K562 (cell line): ENCODE data around the gene SEPTIN8. TPM values are rescaled to one million over a fixed set of nuclear protein-coding genes. Genes with fewer than 3 reads are reported as not detected.

Source experiments
- ATAC-seq: fragments of 200-7000 bp; cut with Tn5 transposase; 3 replicates; pipeline ENCODE4 v1.9.1; 2020; ENCODE audit warnings: moderate library complexity
- BruUV-seq: library from RNA; stranded (reverse); fragments of 400-500 nt; replicated peaks from 2 replicates; lab custom pipeline; 2021; lab: Mats Ljungman, UMichigan
- CTCF ChIA-PET: fragments of 300-600 bp; formaldehyde crosslinking; extraction: SDS; loops from one replicate; lab custom pipeline; 2021; ENCODE audit warnings: low intra/inter-chr PET ratio; lab: Yijun Ruan, JAX
- POLR2A ChIA-PET: fragments of 300-600, 350-650 bp; sonication (Branson Sonifier 250); formaldehyde crosslinking; extraction: SDS; loops from one replicate; lab custom pipeline; 2021; ENCODE audit warnings: antibody characterized with exemption, inconsistent platforms; lab: Yijun Ruan, JAX
- DNase-seq, 4 experiments: peaks; one replicate each; pipeline versions ENCODE4 v3.0.0 to v3.0.0-alpha.2; 2011 to 2018; ENCODE audit warnings: low spot score in 3 of 4, mixed read lengths in 3 of 4; ENCODE audit errors: extremely low read depth in 1 of 4
- FAIRE-seq: peaks from 2 replicates; lab custom pipeline; 2011; peaks lifted over from hg19 to GRCh38; lab: Jason Lieb, UNC
- H2AFZ ChIP-seq: 2 replicates; pipeline ENCODE4 v1.6.0; 2011; ENCODE audit warnings: low read depth, low read length, control low read depth, inconsistent platforms
- H3K27ac ChIP-seq: fragments of 200-600 bp; 3 replicates; pipeline ENCODE4 v1.8.0; 2011; ENCODE audit warnings: low read depth, mild to moderate bottlenecking, control low read depth, inconsistent platforms, low read length, moderate library complexity, mixed read lengths; ENCODE audit errors: extremely low read depth
- H3K27me3 ChIP-seq, 2 experiments: fragments of 300-600 bp in 1 of 2; 2 replicates in 1 of 2; 3 replicates in 1 of 2; pipeline versions ENCODE4 v1.6.0 to v1.8.0; 2011; ENCODE audit warnings: inconsistent platforms in 2 of 2, low read length in 2 of 2, mild to moderate bottlenecking in 1 of 2, mixed read lengths in 1 of 2, moderate library complexity in 1 of 2; ENCODE audit not compliant: control insufficient read depth in 2 of 2, insufficient read depth in 2 of 2
- H3K36me3 ChIP-seq: fragments of 300-600 bp; 3 replicates; pipeline ENCODE4 v1.8.0; 2011; ENCODE audit warnings: mild to moderate bottlenecking, low read length, inconsistent platforms; ENCODE audit not compliant: control insufficient read depth, insufficient read depth
- H3K4me1 ChIP-seq, 2 experiments: fragments of 200-600 bp in 1 of 2; replicated peaks in 1 of 2; 2 replicates in 1 of 2; 3 replicates in 1 of 2; pipeline versions ENCODE4 v1.5.1 to v1.8.0; 2011; ENCODE audit warnings: inconsistent platforms in 2 of 2, low read length in 2 of 2, mild to moderate bottlenecking in 1 of 2, mixed read lengths in 1 of 2, moderate library complexity in 1 of 2; ENCODE audit not compliant: control insufficient read depth in 2 of 2, insufficient read depth in 2 of 2
- H3K4me2 ChIP-seq: 2 replicates; pipeline ENCODE4 v1.6.1; 2011; ENCODE audit warnings: low read length, control low read depth, inconsistent platforms, mixed read lengths; ENCODE audit not compliant: insufficient read depth
- H3K4me3 ChIP-seq: fragments of 200-600 bp; sonication (generic), shearing (Covaris generic); 2 replicates; pipeline ENCODE4 v1.5.1; 2016; ENCODE audit warnings: control low read depth, inconsistent platforms
- H3K79me2 ChIP-seq: fragments of 200-600 bp; 3 replicates; pipeline ENCODE4 v1.8.0; 2011; ENCODE audit warnings: low read length, inconsistent platforms; ENCODE audit not compliant: control insufficient read depth, insufficient read depth
- H3K9ac ChIP-seq, 2 experiments: 2 replicates each; pipeline versions ENCODE4 v1.6.0 to v1.6.1; 2011; ENCODE audit warnings: low read depth in 2 of 2, low read length in 2 of 2, control low read depth in 1 of 2, inconsistent platforms in 1 of 2, mild to moderate bottlenecking in 1 of 2, mixed read lengths in 1 of 2; ENCODE audit not compliant: insufficient read depth in 1 of 2
- H3K9me1 ChIP-seq: one replicate; pipeline ENCODE4 v1.6.0; 2011; ENCODE audit warnings: inconsistent platforms, mild to moderate bottlenecking, low read length, moderate library complexity; ENCODE audit not compliant: control insufficient read depth, insufficient read depth
- H3K9me3 ChIP-seq: replicated peaks from 2 replicates; pipeline ENCODE4 v1.5.1; 2011; ENCODE audit warnings: low read depth, low read length, inconsistent platforms; ENCODE audit not compliant: control insufficient read depth, insufficient read depth
- H4K20me1 ChIP-seq: replicated peaks from 2 replicates; pipeline ENCODE4 v1.6.1; 2011; ENCODE audit warnings: low read length, inconsistent platforms, mixed read lengths; ENCODE audit not compliant: control insufficient read depth, insufficient read depth
- ELF2 ChIP-seq: fragments of 250-450 bp; sonication (Bioruptor Pico); IDR thresholded peaks from 2 replicates; pipeline ENCODE4 v1.5.0; 2021; ENCODE audit warnings: mild to moderate bottlenecking
- GATA2 ChIP-seq: sonication (generic); formaldehyde crosslinking; IDR thresholded peaks from 2 replicates; pipeline ENCODE4 v1.4.0; 2020; ENCODE audit warnings: mild to moderate bottlenecking, missing genetic modification reagents
- MAFK ChIP-seq: IDR thresholded peaks from 2 replicates; pipeline ENCODE4 v1.6.1; 2011; ENCODE audit warnings: low read length, improper control_type of control experiment
- MIER1 ChIP-seq: fragments of 450-650 bp; IDR thresholded peaks from 2 replicates; pipeline ENCODE4 v1.6.1; 2016; ENCODE audit warnings: antibody characterized with exemption, mild to moderate bottlenecking, low read depth
- RBM15 ChIP-seq: fragments of 200-400 bp; formaldehyde crosslinking; IDR thresholded peaks from 2 replicates; pipeline ENCODE4 v1.6.1; 2018; ENCODE audit warnings: mild to moderate bottlenecking, low read length, moderate library complexity; ENCODE audit not compliant: insufficient read depth
- RFX7 ChIP-seq: fragments of 250-450 bp; sonication (Bioruptor Pico); IDR thresholded peaks from 2 replicates; pipeline ENCODE4 v1.5.1; 2021; ENCODE audit warnings: mild to moderate bottlenecking
- SIX5 ChIP-seq, 2 experiments: IDR thresholded peaks; 2 replicates each; pipeline ENCODE4 v1.6.1; 2011; ENCODE audit warnings: low read length in 2 of 2, borderline replicate concordance in 1 of 2, low read depth in 1 of 2, mild to moderate bottlenecking in 1 of 2, moderate library complexity in 1 of 2; ENCODE audit not compliant: insufficient read depth in 1 of 2
- TAF7 ChIP-seq: fragments of 450-650 bp; IDR thresholded peaks from 2 replicates; pipeline ENCODE4 v1.6.1; 2016; ENCODE audit warnings: missing genetic modification characterization, missing compliant biosample characterization
- TEAD4 ChIP-seq, 2 experiments: sonication (generic) in 1 of 2; formaldehyde crosslinking in 1 of 2; IDR thresholded peaks; 2 replicates each; pipeline versions ENCODE4 v1.6.1 to v1.8.0; 2012 to 2022; ENCODE audit warnings: borderline replicate concordance in 1 of 2, inconsistent platforms in 1 of 2, low read length in 1 of 2, mild to moderate bottlenecking in 1 of 2, missing genetic modification reagents in 1 of 2
- ZNF165 ChIP-seq: fragments of 250-450 bp; sonication (Bioruptor Pico); IDR thresholded peaks from 2 replicates; pipeline ENCODE4 v1.4.0; 2020; ENCODE audit warnings: borderline replicate concordance
- ZNF551 ChIP-seq: fragments of 250-450 bp; sonication (Bioruptor Pico); IDR thresholded peaks from 2 replicates; pipeline ENCODE4 v1.5.0; 2021; ENCODE audit warnings: mild to moderate bottlenecking, moderate library complexity
- WGBS: fragments of 100-300 bp; shearing (Covaris generic); methylation state at CpG from one replicate; pipeline ENCODE4 v1.1.6; 2016; ENCODE audit warnings: low coverage, mixed read lengths; ENCODE audit not compliant: insufficient coverage; ENCODE audit errors: missing lambda C conversion rate; 5-methylcytosine and 5-hydroxymethylcytosine counted together
- in situ Hi-C: fragments of 300-500 bp; cut with MboI; formaldehyde crosslinking; loops from 4 replicates; pipeline ENCODE4 v1.15.0; 2018; ENCODE audit warnings: inconsistent platforms, mixed read lengths
- intact Hi-C: fragments of 100-400 bp; cut with micrococcal nuclease; formaldehyde crosslinking; loops from 2 replicates; pipeline ENCODE4 v1.14.2; 2022
- polyA plus RNA-seq, 8 experiments: library from polyadenylated mRNA; depleted of rRNA in 4 of 8; stranded (reverse) in 5 of 8; unstranded in 3 of 8; fragments of >200 nt; fragmentation: Nextera tagmentation in 2 of 8; fragmentation: Illumina TruSeq in 1 of 8; extraction: Ambion mirVana in 2 of 8; extraction: Trizol in 1 of 8; gene quantifications; 2 replicates each; pipeline versions ENCODE4 v1.2.1 to v1.2.3, GENCODE V29; 2011 to 2014; ENCODE audit warnings: inconsistent platforms in 1 of 8, missing spikeins in 1 of 8
- total RNA-seq, 7 experiments: library from RNA; depleted of rRNA in 6 of 7; stranded (reverse); fragments of >200 nt in 6 of 7; fragmentation: Illumina TruSeq in 2 of 7; extraction: Trizol in 2 of 7; gene quantifications; 2 replicates each; pipeline versions ENCODE4 v1.2.1 to v1.2.3, GENCODE V29; 2011 to 2021; ENCODE audit warnings: low replicate concordance in 1 of 7
- TF ChIP-seq, protein P1 (sequence below): fragments of 450-650 bp; formaldehyde crosslinking; IDR thresholded peaks from 2 replicates; pipeline ENCODE4 v1.4.0; 2022; ENCODE audit warnings: mild to moderate bottlenecking, moderate library complexity

SEPTIN8 gene
- total and polyA plus RNA-seq, 9 of the 15 experiments (the other 6 are each of a cell fraction or from before 2014, with no cell fraction given) = 19.3 to 142 (median 101) TPM

DNA sequence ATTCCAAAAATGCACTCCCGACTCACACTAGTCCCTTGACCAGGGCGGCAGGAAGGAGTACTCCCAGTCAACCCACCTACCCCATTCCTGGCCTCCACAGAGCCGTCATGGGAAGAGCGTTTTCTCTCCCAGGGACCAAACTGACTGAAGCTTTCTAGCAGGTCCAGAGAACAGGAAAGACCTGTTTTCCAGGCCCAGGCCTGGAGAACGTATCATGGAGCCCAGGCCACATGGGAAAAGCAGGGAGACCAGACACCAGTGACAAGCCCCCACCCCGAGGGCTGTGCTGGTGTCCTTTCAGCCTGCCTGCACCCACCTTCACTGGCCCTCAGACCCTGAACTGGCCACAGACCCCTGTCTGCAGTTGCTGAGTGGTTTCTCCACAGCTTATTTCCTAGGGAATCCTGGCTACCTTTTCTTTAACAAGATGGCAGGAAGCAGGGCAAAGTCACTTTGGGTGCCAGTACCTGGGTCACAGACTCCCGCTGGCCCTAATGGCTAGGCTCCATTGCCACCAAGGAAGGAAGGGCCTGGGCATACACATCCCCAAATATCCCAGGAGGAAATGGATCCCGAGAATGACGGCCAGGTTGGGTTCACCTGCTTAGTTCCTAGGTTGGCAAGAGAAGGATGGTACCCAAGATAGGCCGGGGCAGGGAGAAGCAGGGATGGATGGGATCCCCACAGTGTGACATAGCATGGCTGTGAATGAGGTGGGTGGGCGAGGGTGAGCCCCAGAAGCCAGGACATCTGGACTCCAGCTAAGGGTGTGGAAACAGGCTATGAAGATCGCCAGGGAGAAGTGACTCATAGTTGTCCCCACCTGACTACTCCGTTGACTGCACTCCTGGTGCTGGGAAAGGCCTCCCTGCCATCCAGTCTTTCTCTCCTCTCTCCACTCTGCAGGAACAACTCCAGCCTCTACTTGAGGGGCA, 17.7 kb downstream of the SEPTIN8 start:
- Histone ChIP-seq H3K27ac (no peak overlapping the region), H3K27me3 (no peaks in the 10 kb centered on the region), H3K36me3 (peaks cover 80% of the 10 kb centered on the region), H3K9ac (no peak overlapping the region), H3K79me2 (no peaks in the 10 kb centered on the region), H3K4me2 (no peak overlapping the region), H2AFZ (no peak overlapping the region), H3K9me3 (no peaks in the 10 kb centered on the region), H3K4me3 (no peak overlapping the region), H3K9me1 (no peaks in the 10 kb centered on the region), H3K4me1 (peaks cover 0 to 3% of the 10 kb centered on the region in 2 experiments; a peak in 2 of 5 replicates), H4K20me1 (no peaks in the 10 kb centered on the region)
- CTCF ChIA-PET = no interaction called here
- WGBS = 86% methylated on average over 13 of the region's 13 CpGs
- intact Hi-C loops = loop anchor here (5.0 kb wide), 1 partner anchor 43 kb away; no protein-coding TSS in a partner anchor
- in situ Hi-C loops = loop anchor here (5.0 kb wide), 1 partner anchor 68 kb away; no protein-coding TSS in a partner anchor
- BruUV-seq = no TSS peak
- POLR2A ChIA-PET = interaction anchor here (0.7 to 1.7 kb wide), 3 partner anchors 10 to 70 kb away, joined by 3 to 5 read pairs (median 5); no protein-coding TSS in a partner anchor
- TF ChIP-seq RBM15 = no peak
- no peak for TF ChIP-seq TAF7
- TF ChIP-seq, protein P1, sequence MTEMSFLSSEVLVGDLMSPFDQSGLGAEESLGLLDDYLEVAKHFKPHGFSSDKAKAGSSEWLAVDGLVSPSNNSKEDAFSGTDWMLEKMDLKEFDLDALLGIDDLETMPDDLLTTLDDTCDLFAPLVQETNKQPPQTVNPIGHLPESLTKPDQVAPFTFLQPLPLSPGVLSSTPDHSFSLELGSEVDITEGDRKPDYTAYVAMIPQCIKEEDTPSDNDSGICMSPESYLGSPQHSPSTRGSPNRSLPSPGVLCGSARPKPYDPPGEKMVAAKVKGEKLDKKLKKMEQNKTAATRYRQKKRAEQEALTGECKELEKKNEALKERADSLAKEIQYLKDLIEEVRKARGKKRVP (CRISPR knock-in tag) = no peak
- TF ChIP-seq MIER1 = no peak
- TF ChIP-seq RFX7 = no peak
- no peak for TF ChIP-seq MAFK
- TF ChIP-seq ZNF551 = no peak
- TF ChIP-seq ZNF165 = no peak
- no peak for TF ChIP-seq SIX5 (IDR thresholded peaks at IDR 0.05; ENCODE audit: borderline replicate concordance in 1 of 2, insufficient read depth in 1 of 2, low read depth in 1 of 2, low read length in 2 of 2)
- TF ChIP-seq GATA2 = no peak
- TF ChIP-seq ELF2 (CRISPR knock-in tag) = no peak
- no peak for TF ChIP-seq TEAD4 (IDR thresholded peaks at IDR 0.05; ENCODE audit: low read length)
- no peak for TF ChIP-seq TEAD4 (CRISPR knock-in tag; IDR thresholded peaks at IDR 0.05; ENCODE audit: borderline replicate concordance)
- FAIRE-seq (no peak), DNase-seq (no peak), ATAC-seq (no peak)
